Muscle of leg (tissue), 11 donors: Measurements from ENCODE around the gene TNNI3K. TPM values are rescaled to one million over a fixed set of nuclear protein-coding genes. Genes with fewer than 3 reads are reported as not detected.
A peak's percentile ranks its signal among the peaks of the same experiment; 100 is the strongest.

ENCODE experiments used
- DNase-seq: peaks from one replicate; pipeline ENCODE4 v3.0.0; 2013
- H3K27ac ChIP-seq: one replicate; pipeline ENCODE4 v1.5.1; 2013; ENCODE audit warnings: mild to moderate bottlenecking, low read length, control low read depth
- H3K27me3 ChIP-seq: one replicate; pipeline ENCODE4 v1.6.1; 2013; ENCODE audit warnings: low read length; ENCODE audit not compliant: control insufficient read depth, insufficient read depth
- H3K36me3 ChIP-seq: one replicate; pipeline ENCODE4 v1.6.1; 2013; ENCODE audit warnings: low read length; ENCODE audit not compliant: control insufficient read depth, insufficient read depth
- H3K4me1 ChIP-seq: one replicate; pipeline ENCODE4 v1.6.1; 2013; ENCODE audit warnings: low read length; ENCODE audit not compliant: control insufficient read depth, insufficient read depth
- H3K4me3 ChIP-seq: one replicate; pipeline ENCODE4 v1.5.1; 2013; ENCODE audit warnings: low read length, control low read depth
- H3K9me3 ChIP-seq: replicated peaks from 2 replicates; pipeline ENCODE4 v1.6.1; 2013; ENCODE audit warnings: low read depth, low read length; ENCODE audit not compliant: control insufficient read depth
- WGBS: methylation state at CpG from one replicate; pipeline ENCODE4 v1.1.5; 2013; ENCODE audit warnings: missing lambda C conversion rate; ENCODE audit not compliant: insufficient coverage; 5-methylcytosine and 5-hydroxymethylcytosine counted together
- polyA plus RNA-seq, 8 donors: library from polyadenylated mRNA; unstranded; fragments of 120-200 nt; gene quantifications; one replicate each; pipeline versions ENCODE4 v1.2.1 to v1.2.3, GENCODE V29; 2013; ENCODE audit warnings: inconsistent platforms in 1 of 8, low replicate concordance in 1 of 8; ENCODE audit not compliant: insufficient read length in 8 of 8, insufficient read depth in 1 of 8
- total RNA-seq: library from RNA; stranded (reverse); fragments of 120-200 nt; gene quantifications from one replicate; pipeline ENCODE4 v1.2.4, GENCODE V29; 2013

TNNI3K gene
- total and polyA plus RNA-seq, 9 donors, result 0.41 to 3.1 (median 1.2) TPM

DNA sequence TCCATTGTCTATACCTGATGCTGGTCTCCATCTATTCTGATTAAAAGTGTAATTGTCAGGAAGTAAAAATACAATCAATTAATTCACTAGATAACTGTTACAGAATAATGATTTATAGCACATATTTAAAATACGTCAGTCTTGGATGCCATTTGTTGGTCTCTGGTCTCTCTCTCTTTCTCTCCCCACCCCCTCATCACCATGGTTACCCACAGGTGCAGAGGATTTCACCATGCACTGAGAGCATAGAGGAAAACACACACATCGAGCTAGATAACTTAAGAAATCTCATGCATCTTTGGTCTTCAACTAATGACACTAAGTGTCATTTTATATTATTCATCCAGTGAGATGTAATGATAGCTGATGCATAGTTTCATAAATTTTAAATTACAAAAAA, 243.8 kb downstream of the TNNI3K start:
- no CpG with 5 or more reads among the region's 2 CpGs for WGBS
- no peaks in the 10 kb centered on the region for H3K9me3 ChIP-seq
- H3K36me3 ChIP-seq, result no peaks in the 10 kb centered on the region
- no peaks in the 10 kb centered on the region for H3K4me1 ChIP-seq
- H3K27ac ChIP-seq, result no peak overlapping the region
- no peak overlapping the region for H3K4me3 ChIP-seq
- DNase-seq, result no peak
- H3K27me3 ChIP-seq, result no peaks in the 10 kb centered on the region

DNA sequence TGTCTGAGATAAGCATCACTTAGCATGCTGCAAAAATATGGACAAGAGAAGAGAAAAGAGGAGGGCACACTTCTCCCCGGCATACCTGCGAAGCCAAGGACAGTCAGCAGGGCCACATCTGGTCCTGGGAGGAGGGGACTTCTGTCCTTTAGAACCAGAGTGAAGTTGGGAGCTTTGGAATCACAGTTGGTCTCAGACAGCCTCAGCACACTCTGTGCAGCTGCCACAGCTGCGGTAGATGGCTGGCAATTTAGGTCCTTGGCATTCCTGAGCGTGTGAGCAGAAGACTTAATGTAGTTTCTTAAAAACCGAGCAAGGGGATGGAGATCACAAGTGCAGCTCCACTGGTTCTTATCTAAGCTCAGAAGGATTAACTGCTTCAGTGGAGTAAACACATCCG, 244.9 kb downstream of the TNNI3K start:
- no peak for DNase-seq
- Histone ChIP-seq H3K36me3 (no peaks in the 10 kb centered on the region), H3K27ac (no peak overlapping the region), H3K4me3 (no peak overlapping the region), H3K27me3 (no peaks in the 10 kb centered on the region), H3K9me3 (no peaks in the 10 kb centered on the region), H3K4me1 (no peaks in the 10 kb centered on the region)
- WGBS, result 76% methylated on average over 6 of the region's 6 CpGs

DNA sequence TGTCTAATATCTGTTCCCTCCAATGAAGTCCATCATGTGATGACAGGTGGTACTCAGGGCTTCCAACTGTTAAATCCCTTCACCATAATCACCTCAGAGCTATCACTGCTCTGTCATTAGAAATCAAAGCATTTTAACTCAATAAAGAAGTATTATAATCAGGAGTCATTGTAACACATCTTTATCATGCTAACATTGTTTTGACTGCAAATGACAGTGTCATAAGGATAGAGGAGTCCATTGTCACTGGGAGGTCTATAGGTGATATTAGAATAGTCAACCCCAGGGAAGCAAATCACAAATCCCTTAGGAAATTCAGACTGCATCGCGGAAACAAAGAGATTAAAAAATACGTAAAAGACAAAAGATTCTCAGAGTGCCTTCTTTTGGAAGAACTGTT, 246.4 kb downstream of the TNNI3K start:
- no peaks in the 10 kb centered on the region for H3K4me1 ChIP-seq

DNA sequence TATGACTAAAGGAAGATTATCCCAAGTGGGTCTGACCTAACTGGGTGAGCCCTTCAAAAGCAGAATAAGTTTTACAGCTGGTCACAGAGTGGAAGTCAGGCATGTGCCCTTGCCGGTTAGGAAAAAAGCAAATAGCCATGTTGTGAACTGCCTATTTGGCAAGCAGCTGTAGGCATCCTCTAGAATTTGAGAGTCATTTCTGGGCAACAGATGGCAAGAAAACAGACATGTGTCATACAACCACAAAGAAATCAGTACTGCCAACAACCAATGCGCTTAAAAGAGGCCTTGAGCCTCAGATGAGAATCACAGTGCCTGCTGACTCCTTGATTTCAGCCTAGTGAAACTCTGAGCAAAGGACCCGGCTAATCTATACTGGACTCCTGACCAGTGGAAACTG, 250.4 kb downstream of the TNNI3K start:
- Histone ChIP-seq H3K4me3 (no peak overlapping the region), H3K27me3 (no peaks in the 10 kb centered on the region), H3K4me1 (no peaks in the 10 kb centered on the region), H3K27ac (no peak overlapping the region), H3K9me3 (no peaks in the 10 kb centered on the region), H3K36me3 (no peaks in the 10 kb centered on the region)
- WGBS, result 100% methylated on average over 2 of the region's 3 CpGs
- no peak for DNase-seq

More for the DNA sequence above, 246.4 kb downstream of the TNNI3K start:
- no peaks in the 10 kb centered on the region for H3K9me3 ChIP-seq
- no CpG with 5 or more reads among the region's 3 CpGs for WGBS
- no peak overlapping the region for H3K27ac ChIP-seq
- no peak for DNase-seq
- no peaks in the 10 kb centered on the region for H3K27me3 ChIP-seq
- no peak overlapping the region for H3K4me3 ChIP-seq
- H3K36me3 ChIP-seq, result no peaks in the 10 kb centered on the region

DNA sequence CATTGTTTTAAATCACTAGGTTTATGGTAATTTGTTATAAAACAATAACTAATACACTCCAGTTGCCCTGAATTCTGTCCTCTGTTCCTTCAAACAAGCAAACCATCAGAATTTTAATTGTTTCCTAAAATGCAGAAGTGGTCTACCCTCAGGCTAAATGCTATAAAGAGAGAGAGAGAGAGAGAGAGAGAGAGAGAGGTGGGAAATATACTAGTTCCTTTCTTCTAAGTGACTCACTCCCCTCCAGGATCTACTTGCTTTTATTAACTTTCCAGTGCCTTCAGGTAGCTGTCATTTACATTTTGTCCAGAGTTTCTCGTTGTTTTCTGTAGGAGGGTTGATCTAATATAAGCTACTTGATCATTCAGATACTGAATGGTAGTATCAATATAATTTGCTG, 250.8 kb downstream of the TNNI3K start:
- Histone ChIP-seq H3K27ac (no peak overlapping the region), H3K36me3 (no peaks in the 10 kb centered on the region), H3K27me3 (no peaks in the 10 kb centered on the region), H3K9me3 (no peaks in the 10 kb centered on the region), H3K4me1 (no peaks in the 10 kb centered on the region), H3K4me3 (no peak overlapping the region)
- DNase-seq, result no peak
- no CpG with 5 or more reads among the region's 1 CpG for WGBS

- Histone ChIP-seq H3K9me3 (no peaks in the 10 kb centered on the region), H3K4me1 (no peaks in the 10 kb centered on the region), H3K27ac (no peak overlapping the region), H3K36me3 (no peaks in the 10 kb centered on the region), H3K27me3 (no peaks in the 10 kb centered on the region), H3K4me3 (no peak overlapping the region)
- DNase-seq, result no peak
Measured at GRCh38 chr1:74496669-74497068, 261.5 kb downstream of the TNNI3K start.

GRCh38 chr1:74498901-74499300, 263.7 kb downstream of the TNNI3K start:
- Histone ChIP-seq H3K9me3 (no peaks in the 10 kb centered on the region), H3K4me3 (no peak overlapping the region), H3K27me3 (no peaks in the 10 kb centered on the region), H3K27ac (no peak overlapping the region), H3K36me3 (no peaks in the 10 kb centered on the region), H3K4me1 (no peaks in the 10 kb centered on the region)
- WGBS, result no CpG with 5 or more reads among the region's 3 CpGs
- no peak for DNase-seq

- 70% methylated on average over 1 of the region's 4 CpGs for WGBS
- Histone ChIP-seq H3K27me3 (no peaks in the 10 kb centered on the region), H3K36me3 (no peaks in the 10 kb centered on the region), H3K27ac (no peak overlapping the region), H3K4me1 (no peaks in the 10 kb centered on the region), H3K4me3 (no peak overlapping the region), H3K9me3 (no peaks in the 10 kb centered on the region)
- peak; percentile 80 for DNase-seq
Measured at GRCh38 chr1:74502432-74502831, 267.2 kb downstream of the TNNI3K start.

GRCh38 chr1:74502858-74503257, 267.7 kb downstream of the TNNI3K start:
- H3K27ac ChIP-seq, result no peak overlapping the region
- no peak for DNase-seq
- no peaks in the 10 kb centered on the region for H3K27me3 ChIP-seq
- no peaks in the 10 kb centered on the region for H3K4me1 ChIP-seq
- H3K36me3 ChIP-seq, result no peaks in the 10 kb centered on the region
- no CpG with 5 or more reads among the region's 2 CpGs for WGBS
- no peaks in the 10 kb centered on the region for H3K9me3 ChIP-seq
- no peak overlapping the region for H3K4me3 ChIP-seq

DNA sequence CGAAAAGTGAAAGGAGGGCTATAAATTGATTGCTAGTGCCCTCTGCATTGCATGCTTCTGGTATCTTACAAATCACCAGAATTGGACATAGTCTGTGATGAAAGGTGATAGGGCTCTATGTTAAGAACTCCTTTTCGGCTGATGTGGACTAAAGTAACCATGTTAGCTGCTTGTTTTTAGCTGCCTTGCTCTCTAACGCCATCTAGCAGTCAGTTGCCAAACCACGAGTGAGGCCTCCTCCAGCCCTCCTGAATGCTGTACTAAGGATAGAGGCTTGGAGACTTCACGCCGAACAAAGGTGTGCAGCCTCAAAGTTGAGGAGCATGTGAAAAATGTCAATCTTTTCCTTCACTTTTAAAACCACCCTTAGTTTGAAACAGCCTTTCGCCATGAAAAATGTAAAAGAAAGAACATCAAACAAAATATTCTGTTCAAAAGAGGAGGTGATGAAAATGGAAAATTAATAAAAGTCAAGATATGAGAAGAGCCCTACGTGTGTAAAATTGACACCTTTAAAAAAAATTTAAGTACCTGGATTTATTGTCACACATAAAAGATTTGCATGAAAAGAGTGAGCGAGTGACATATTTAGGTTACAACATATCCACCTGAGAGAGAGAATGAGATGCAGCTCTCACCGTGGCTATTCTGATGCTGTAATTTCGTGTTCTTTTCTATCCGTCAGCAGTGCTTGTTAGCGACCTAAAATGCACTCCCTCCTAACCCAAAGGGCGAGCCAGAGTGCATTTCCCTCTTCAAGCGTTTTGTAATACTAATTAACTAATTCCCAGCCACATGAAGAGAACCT, 269.1 kb downstream of the TNNI3K start:
- no peaks in the 10 kb centered on the region for H3K4me1 ChIP-seq
- no peaks in the 10 kb centered on the region for H3K36me3 ChIP-seq
- no peaks in the 10 kb centered on the region for H3K27me3 ChIP-seq
- H3K4me3 ChIP-seq, result no peak overlapping the region
- H3K27ac ChIP-seq, result no peak overlapping the region
- no peaks in the 10 kb centered on the region for H3K9me3 ChIP-seq
- WGBS, result 53% methylated on average over 5 of the region's 15 CpGs
- DNase-seq, result peak; percentile 54
